ENCODE measurements around the gene OBSCN.
A peak's percentile ranks its signal among the peaks of the same experiment; 100 is the strongest.

Gene OBSCN

GRCh38 chr1:228417483-228418203, 209.8 kb downstream of the OBSCN start:
- peak; percentile 61 for DNase-seq (ENCODE audit: low spot score)

- peak; percentile 11 for DNase-seq (ENCODE audit: low spot score)
Measured at GRCh38 chr1:228420968-228421826, 213.4 kb downstream of the OBSCN start.

GRCh38 chr1:228423404-228424053, 215.7 kb downstream of the OBSCN start:
- no peak for DNase-seq (ENCODE audit: low spot score)

GRCh38 chr1:228424685-228425660, 217.1 kb downstream of the OBSCN start:
- DNase-seq (ENCODE audit: low spot score), result no peak

GRCh38 chr1:228426518-228427175, 218.8 kb downstream of the OBSCN start:
- no peak for DNase-seq (ENCODE audit: low spot score)

GRCh38 chr1:228428412-228428811, 220.6 kb downstream of the OBSCN start:
- no peak for DNase-seq (ENCODE audit: low spot score)

Measured in kidney tubule cell (primary cell).